Left ventricle myocardium inferior (tissue), 1 donor: ENCODE measurements around the gene ARHGAP45. TPM values are rescaled to one million over a fixed set of nuclear protein-coding genes. Genes with fewer than 3 reads are reported as not detected.

Experiments
- DNase-seq: peaks from one replicate; pipeline ENCODE4 v3.0.0-alpha.2; 2020
- H3K27ac ChIP-seq: fragments of 200-600 bp; replicated peaks from 2 replicates; pipeline ENCODE4 v1.8.0; 2021
- H3K27me3 ChIP-seq: fragments of 200-600 bp; 2 replicates; pipeline ENCODE4 v1.8.0; 2021; ENCODE audit warnings: low read depth
- H3K36me3 ChIP-seq: fragments of 200-600 bp; 2 replicates; pipeline ENCODE4 v1.8.0; 2021
- H3K4me1 ChIP-seq: fragments of 200-600 bp; 2 replicates; pipeline ENCODE4 v1.8.0; 2021
- H3K4me3 ChIP-seq: fragments of 200-600 bp; 2 replicates; pipeline ENCODE4 v1.8.0; 2021; ENCODE audit warnings: mild to moderate bottlenecking, moderate library complexity
- H3K9me3 ChIP-seq: fragments of 200-600 bp; replicated peaks from 2 replicates; pipeline ENCODE4 v1.8.0; 2021
- intact Hi-C: fragments of 100-400 bp; cut with micrococcal nuclease; formaldehyde crosslinking; loops from one replicate; pipeline ENCODE4 v1.11.0; 2022
- total RNA-seq: library from RNA; stranded (reverse); fragmentation: NEBNext Ultra II Directional; extraction: Animal tissue kit (Norgen Biotek cat#: 25700); gene quantifications from one replicate; pipeline ENCODE4 v1.2.1, GENCODE V29; 2021
- TF ChIP-seq, protein P1 (sequence below): fragments of 200-600 bp; IDR thresholded peaks from 2 replicates; pipeline ENCODE4 v1.8.0; 2021; ENCODE audit warnings: antibody characterized with exemption, mild to moderate bottlenecking, borderline replicate concordance
- donor health status: DM: no; HTN: yes; CAD: no; lungs with severe emphysema.

The ARHGAP45 gene
- total RNA-seq, 1 donor from 2014 or later = 4.8 TPM

DNA sequence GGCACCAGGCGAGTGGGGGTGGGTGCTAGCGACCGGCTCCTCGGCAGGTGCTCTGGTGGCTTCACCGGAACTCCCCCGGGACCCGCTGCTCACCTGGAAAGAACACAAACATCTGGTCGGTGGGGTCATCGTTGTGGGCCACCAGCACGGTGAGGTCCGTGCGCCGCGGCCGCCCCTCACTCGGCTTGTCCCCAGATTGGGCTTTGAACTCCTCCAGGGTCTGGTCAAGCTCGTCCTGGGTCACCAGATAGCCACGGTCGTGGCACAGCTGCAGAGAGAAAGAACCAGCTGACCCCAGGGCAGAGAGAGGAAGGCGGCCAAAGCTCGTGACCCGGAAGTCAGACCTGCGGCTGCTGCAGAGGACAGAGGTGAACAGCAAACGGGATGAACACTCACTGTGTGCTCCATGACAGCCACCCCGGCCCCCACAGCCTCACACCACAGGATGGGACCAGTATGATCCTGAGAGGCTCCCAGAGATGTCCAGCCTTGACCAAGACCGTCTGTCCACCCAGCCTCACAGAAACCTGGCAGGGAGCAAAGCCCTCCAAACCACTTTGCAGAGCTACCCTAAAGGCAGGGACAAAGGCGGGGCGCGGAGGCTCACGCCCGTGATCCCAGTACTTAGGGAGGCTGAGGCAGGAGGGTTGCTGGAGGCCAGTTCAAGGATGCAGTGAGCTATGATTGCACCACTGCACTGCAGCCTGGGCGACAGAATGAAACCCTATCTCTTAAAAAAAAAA is 27.0 kb downstream of the ARHGAP45 start:
- H3K4me3 ChIP-seq = peak overlapping the region; percentile 91
- H3K4me1 ChIP-seq = peaks cover 49% of the 10 kb centered on the region
- H3K36me3 ChIP-seq = peaks cover 40% of the 10 kb centered on the region
- intact Hi-C loops = no loop called here
- DNase-seq = no peak
- no peak overlapping the region for H3K27ac ChIP-seq
- no peaks in the 10 kb centered on the region for H3K9me3 ChIP-seq
- no peaks in the 10 kb centered on the region for H3K27me3 ChIP-seq
- TF ChIP-seq, protein P1, sequence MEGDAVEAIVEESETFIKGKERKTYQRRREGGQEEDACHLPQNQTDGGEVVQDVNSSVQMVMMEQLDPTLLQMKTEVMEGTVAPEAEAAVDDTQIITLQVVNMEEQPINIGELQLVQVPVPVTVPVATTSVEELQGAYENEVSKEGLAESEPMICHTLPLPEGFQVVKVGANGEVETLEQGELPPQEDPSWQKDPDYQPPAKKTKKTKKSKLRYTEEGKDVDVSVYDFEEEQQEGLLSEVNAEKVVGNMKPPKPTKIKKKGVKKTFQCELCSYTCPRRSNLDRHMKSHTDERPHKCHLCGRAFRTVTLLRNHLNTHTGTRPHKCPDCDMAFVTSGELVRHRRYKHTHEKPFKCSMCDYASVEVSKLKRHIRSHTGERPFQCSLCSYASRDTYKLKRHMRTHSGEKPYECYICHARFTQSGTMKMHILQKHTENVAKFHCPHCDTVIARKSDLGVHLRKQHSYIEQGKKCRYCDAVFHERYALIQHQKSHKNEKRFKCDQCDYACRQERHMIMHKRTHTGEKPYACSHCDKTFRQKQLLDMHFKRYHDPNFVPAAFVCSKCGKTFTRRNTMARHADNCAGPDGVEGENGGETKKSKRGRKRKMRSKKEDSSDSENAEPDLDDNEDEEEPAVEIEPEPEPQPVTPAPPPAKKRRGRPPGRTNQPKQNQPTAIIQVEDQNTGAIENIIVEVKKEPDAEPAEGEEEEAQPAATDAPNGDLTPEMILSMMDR = no peak

GRCh38 chr19:1094655-1094977 is 27.6 kb downstream of the ARHGAP45 start:
- peak overlapping the region; percentile 91 for H3K4me3 ChIP-seq
- peaks cover 55% of the 10 kb centered on the region for H3K4me1 ChIP-seq
- intact Hi-C loops = no loop called here
- peak overlapping the region; percentile 87 for H3K27ac ChIP-seq
- TF ChIP-seq, protein P1 = no peak
- peaks cover 2% of the 10 kb centered on the region for H3K9me3 ChIP-seq
- peaks cover 33% of the 10 kb centered on the region for H3K36me3 ChIP-seq
- DNase-seq = no peak
- H3K27me3 ChIP-seq = no peaks in the 10 kb centered on the region

DNA sequence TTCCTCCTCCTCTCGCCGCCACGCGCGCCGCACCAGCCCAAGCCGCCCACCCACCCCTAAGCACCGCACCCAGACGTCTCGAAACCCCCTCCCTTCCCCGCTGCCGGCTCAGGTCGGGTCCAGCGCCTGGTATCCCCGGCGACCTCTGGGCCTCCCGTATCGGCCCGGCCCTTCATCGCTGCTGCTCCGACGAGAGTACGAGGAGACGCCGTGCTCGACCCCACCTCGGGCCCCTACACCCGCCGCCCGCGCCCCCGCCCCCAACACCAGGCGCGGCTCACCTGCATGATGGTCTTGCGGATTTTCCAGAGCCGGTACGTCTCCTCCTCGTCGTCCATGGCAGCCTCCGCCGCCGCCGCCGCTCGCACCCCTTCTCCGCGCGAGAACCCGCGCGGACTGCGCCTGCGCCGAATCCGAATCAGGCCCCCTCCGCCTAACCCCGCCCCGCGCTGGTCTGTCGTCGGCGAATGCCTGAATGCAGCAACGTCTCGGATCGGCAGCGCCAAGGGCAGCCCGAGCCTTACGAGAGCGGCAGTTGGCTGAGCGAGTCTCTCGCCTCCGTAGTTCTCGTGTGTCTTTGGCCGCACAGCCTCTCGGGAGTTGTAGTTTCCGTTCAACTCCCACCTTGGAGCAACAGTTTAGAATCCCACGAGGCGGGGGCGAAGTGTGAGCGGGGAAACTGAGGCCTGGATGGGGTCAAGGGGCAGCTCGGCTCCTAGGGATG is 28.2 kb downstream of the ARHGAP45 start, which contains the start of gene POLR2E:
TSS of gene POLR2E (minus strand) at position 398 of the 724 bp plus-strand sequence. CDS start at position 338, 60 bp downstream.
- H3K27me3 ChIP-seq = no peaks in the 10 kb centered on the region
- peaks cover 60% of the 10 kb centered on the region for H3K4me1 ChIP-seq
- TF ChIP-seq, protein P1 = no peak
- peaks cover 7% of the 10 kb centered on the region for H3K9me3 ChIP-seq
- H3K27ac ChIP-seq = peak within 1 kb of the TSS; percentile 87
- DNase-seq = peak; percentile 98
- peak within 1 kb of the TSS; percentile 91 for H3K4me3 ChIP-seq
- intact Hi-C loops = no loop called here
- H3K36me3 ChIP-seq = peaks cover 30% of the 10 kb centered on the region

GRCh38 chr19:1097810-1098176 is 30.8 kb downstream of the ARHGAP45 start:
- TF ChIP-seq, protein P1 = no peak
- H3K4me1 ChIP-seq = peaks cover 77% of the 10 kb centered on the region

GRCh38 chr19:1098177-1099051 is 31.4 kb downstream of the ARHGAP45 start:
- H3K4me1 ChIP-seq = peaks cover 78% of the 10 kb centered on the region
- TF ChIP-seq, protein P1 = no peak
- intact Hi-C loops = no loop called here
- no peaks in the 10 kb centered on the region for H3K27me3 ChIP-seq
- H3K36me3 ChIP-seq = peaks cover 3% of the 10 kb centered on the region
- peak overlapping the region; percentile 99 for H3K27ac ChIP-seq
- H3K9me3 ChIP-seq = peaks cover 8% of the 10 kb centered on the region
- H3K4me3 ChIP-seq = no peak overlapping the region
- no peak for DNase-seq

More at GRCh38 chr19:1097810-1098176, 30.8 kb downstream of the ARHGAP45 start:
- Histone ChIP-seq H3K4me3 (no peak overlapping the region), H3K9me3 (peaks cover 8% of the 10 kb centered on the region), H3K36me3 (peaks cover 8% of the 10 kb centered on the region), H3K27me3 (no peaks in the 10 kb centered on the region), H3K27ac (peak overlapping the region; percentile 99)
- intact Hi-C loops = no loop called here
- no peak for DNase-seq
